HCT116 (cell line): ENCODE results near the gene MBTPS1.

Experiments
- CTCF ChIP-seq, 3 experiments: fragments of 200-600 bp in 1 of 3; sonication (generic) in 1 of 3; IDR thresholded peaks in 2 of 3; conservative IDR thresholded peaks in 1 of 3; 2 replicates each; pipeline ENCODE4 v1.5.1; 2012 to 2017; ENCODE audit warnings: low read depth in 2 of 3, low read length in 2 of 3, antibody characterized with exemption in 1 of 3, borderline replicate concordance in 1 of 3, control low read depth in 1 of 3, mild to moderate bottlenecking in 1 of 3, mixed read lengths in 1 of 3, mixed run types in 1 of 3, moderate library complexity in 1 of 3; ENCODE audit not compliant: insufficient read depth in 1 of 3
- POLR2A ChIP-seq: IDR thresholded peaks from 2 replicates; pipeline ENCODE4 v1.7.0; 2011; ENCODE audit warnings: borderline replicate concordance; ENCODE audit not compliant: insufficient read depth, insufficient read length; ENCODE audit errors: extremely low read depth
- POLR2AphosphoS5 ChIP-seq: IDR thresholded peaks from 2 replicates; pipeline ENCODE4 v1.6.1; 2011; ENCODE audit warnings: mild to moderate bottlenecking, low read depth, low read length, moderate library complexity
- TCF7L2 ChIP-seq: IDR thresholded peaks from 2 replicates; pipeline ENCODE4 v1.7.0; 2011; ENCODE audit warnings: borderline replicate concordance, inconsistent platforms; ENCODE audit not compliant: insufficient read depth, insufficient read length; ENCODE audit errors: extremely low read depth

- TF ChIP-seq CTCF (IDR thresholded peaks at IDR 0.05 in 2 of 3, conservative IDR thresholded peaks at IDR 0.05 in 1 of 3; ENCODE audit: borderline replicate concordance in 1 of 3, insufficient read depth in 1 of 3, low read depth in 2 of 3, low read length in 2 of 3): no peak
- no peak for TF ChIP-seq TCF7L2
- no peak for TF ChIP-seq POLR2AphosphoS5
- no peak for TF ChIP-seq POLR2A
Measured at GRCh38 chr16:84139628-84140258, 23.0 kb upstream of the MBTPS1 start.
